ENCODE data around the gene HOXA11. TPM values are rescaled to one million over a fixed set of nuclear protein-coding genes. Genes with fewer than 3 reads are reported as not detected.

Gene HOXA11
- total RNA-seq, 1 donor from 2014 or later, result not detected

- no peak for TF ChIP-seq CTCF (IDR thresholded peaks at IDR 0.05)
- Mint-ChIP-seq H3K4me1 (ENCODE audit: unreplicated experiment) (peaks cover 26% of the 10 kb centered on the region), H3K27me3 (ENCODE audit: unreplicated experiment) (peaks cover 85% of the 10 kb centered on the region), H3K36me3 (ENCODE audit: unreplicated experiment) (no peaks in the 10 kb centered on the region), H3K27ac (ENCODE audit: unreplicated experiment) (no peak overlapping the region), H3K4me3 (ENCODE audit: unreplicated experiment) (no peak overlapping the region), H3K9me3 (ENCODE audit: unreplicated experiment) (no peaks in the 10 kb centered on the region)
- DNase-seq (ENCODE audit: extremely low spot score, unreplicated experiment), result no peak
Measured at GRCh38 chr7:27181795-27182275, 3.2 kb downstream of the HOXA11 start.

- TF ChIP-seq CTCF (IDR thresholded peaks at IDR 0.05), result no peak
- H3K36me3 Mint-ChIP-seq (ENCODE audit: unreplicated experiment), result no peaks in the 10 kb centered on the region
- H3K27me3 Mint-ChIP-seq (ENCODE audit: unreplicated experiment), result peaks cover 85% of the 10 kb centered on the region
- DNase-seq (ENCODE audit: extremely low spot score, unreplicated experiment), result no peak
- no peak overlapping the region for H3K27ac Mint-ChIP-seq (ENCODE audit: unreplicated experiment)
- no peaks in the 10 kb centered on the region for H3K9me3 Mint-ChIP-seq (ENCODE audit: unreplicated experiment)
- H3K4me3 Mint-ChIP-seq (ENCODE audit: unreplicated experiment), result no peak overlapping the region
- H3K4me1 Mint-ChIP-seq (ENCODE audit: unreplicated experiment), result peaks cover 23% of the 10 kb centered on the region
Measured at GRCh38 chr7:27180431-27181420, 4.3 kb downstream of the HOXA11 start.

GRCh38 chr7:27179503-27180430, 5.3 kb downstream of the HOXA11 start:
- Mint-ChIP-seq H3K27ac (ENCODE audit: unreplicated experiment) (no peak overlapping the region), H3K27me3 (ENCODE audit: unreplicated experiment) (peaks cover 85% of the 10 kb centered on the region), H3K36me3 (ENCODE audit: unreplicated experiment) (no peaks in the 10 kb centered on the region), H3K4me1 (ENCODE audit: unreplicated experiment) (peaks cover 18% of the 10 kb centered on the region), H3K4me3 (ENCODE audit: unreplicated experiment) (peak overlapping the region; percentile 0), H3K9me3 (ENCODE audit: unreplicated experiment) (no peaks in the 10 kb centered on the region)
- peak; percentile 77 for TF ChIP-seq CTCF (IDR thresholded peaks at IDR 0.05)
- DNase-seq (ENCODE audit: extremely low spot score, unreplicated experiment), result no peak

- H3K27me3 Mint-ChIP-seq (ENCODE audit: unreplicated experiment), result peaks cover 85% of the 10 kb centered on the region
- no peak overlapping the region for H3K4me3 Mint-ChIP-seq (ENCODE audit: unreplicated experiment)
- no peak overlapping the region for H3K27ac Mint-ChIP-seq (ENCODE audit: unreplicated experiment)
- H3K4me1 Mint-ChIP-seq (ENCODE audit: unreplicated experiment), result peaks cover 13% of the 10 kb centered on the region
- no peak for TF ChIP-seq CTCF (IDR thresholded peaks at IDR 0.05)
- no peaks in the 10 kb centered on the region for H3K36me3 Mint-ChIP-seq (ENCODE audit: unreplicated experiment)
- H3K9me3 Mint-ChIP-seq (ENCODE audit: unreplicated experiment), result no peaks in the 10 kb centered on the region
- DNase-seq (ENCODE audit: extremely low spot score, unreplicated experiment), result no peak
Measured at GRCh38 chr7:27179030-27179429, 6.0 kb downstream of the HOXA11 start.
